WI38 (cell line): ENCODE data around the gene SCAND1.

Source experiments
- H3K4me3 ChIP-seq: 2 replicates; pipeline ENCODE4 v1.5.1; 2011; ENCODE audit warnings: low read depth, mild to moderate bottlenecking, control low read depth, low read length
- TF ChIP-seq, protein P1 (sequence below): IDR thresholded peaks from 2 replicates; pipeline ENCODE4 v1.5.1; 2012; ENCODE audit warnings: low read depth, mild to moderate bottlenecking, control low read depth, low read length

The SCAND1 gene

DNA sequence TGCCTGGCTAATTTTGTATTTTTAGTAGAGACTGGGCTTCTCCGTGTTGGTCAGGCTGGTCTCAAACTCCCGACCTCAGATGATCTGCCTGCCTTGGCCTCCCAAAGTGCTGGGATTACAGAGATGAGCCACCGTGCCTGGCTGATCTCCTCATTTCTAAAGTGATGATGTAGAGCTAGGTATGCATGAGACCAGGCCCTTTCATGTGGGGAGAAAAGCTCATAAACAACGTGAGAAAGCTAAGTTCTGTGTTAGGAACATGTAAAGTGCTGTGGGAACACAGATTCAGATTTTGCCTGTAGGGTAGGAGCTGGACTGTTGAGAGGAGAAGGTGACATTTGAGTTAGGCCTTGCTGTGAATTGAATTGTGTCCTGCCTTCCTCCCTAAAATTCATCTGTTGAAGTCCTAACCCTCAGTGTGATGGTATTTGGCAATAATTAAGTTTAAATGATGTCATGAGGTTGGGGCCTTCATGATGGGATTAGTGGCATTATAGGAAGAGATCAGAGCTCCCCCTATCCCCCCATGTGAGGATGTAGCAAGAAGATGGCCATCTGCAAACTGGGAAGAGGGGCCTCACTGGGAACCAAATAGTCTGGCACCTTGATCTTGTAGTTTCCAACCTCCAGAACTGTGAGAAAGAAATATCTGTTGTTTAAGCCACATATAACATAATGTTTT lies 49.2 kb downstream of the SCAND1 start:
- TF ChIP-seq, protein P1, sequence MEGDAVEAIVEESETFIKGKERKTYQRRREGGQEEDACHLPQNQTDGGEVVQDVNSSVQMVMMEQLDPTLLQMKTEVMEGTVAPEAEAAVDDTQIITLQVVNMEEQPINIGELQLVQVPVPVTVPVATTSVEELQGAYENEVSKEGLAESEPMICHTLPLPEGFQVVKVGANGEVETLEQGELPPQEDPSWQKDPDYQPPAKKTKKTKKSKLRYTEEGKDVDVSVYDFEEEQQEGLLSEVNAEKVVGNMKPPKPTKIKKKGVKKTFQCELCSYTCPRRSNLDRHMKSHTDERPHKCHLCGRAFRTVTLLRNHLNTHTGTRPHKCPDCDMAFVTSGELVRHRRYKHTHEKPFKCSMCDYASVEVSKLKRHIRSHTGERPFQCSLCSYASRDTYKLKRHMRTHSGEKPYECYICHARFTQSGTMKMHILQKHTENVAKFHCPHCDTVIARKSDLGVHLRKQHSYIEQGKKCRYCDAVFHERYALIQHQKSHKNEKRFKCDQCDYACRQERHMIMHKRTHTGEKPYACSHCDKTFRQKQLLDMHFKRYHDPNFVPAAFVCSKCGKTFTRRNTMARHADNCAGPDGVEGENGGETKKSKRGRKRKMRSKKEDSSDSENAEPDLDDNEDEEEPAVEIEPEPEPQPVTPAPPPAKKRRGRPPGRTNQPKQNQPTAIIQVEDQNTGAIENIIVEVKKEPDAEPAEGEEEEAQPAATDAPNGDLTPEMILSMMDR = no peak
- H3K4me3 ChIP-seq = no peak overlapping the region

DNA sequence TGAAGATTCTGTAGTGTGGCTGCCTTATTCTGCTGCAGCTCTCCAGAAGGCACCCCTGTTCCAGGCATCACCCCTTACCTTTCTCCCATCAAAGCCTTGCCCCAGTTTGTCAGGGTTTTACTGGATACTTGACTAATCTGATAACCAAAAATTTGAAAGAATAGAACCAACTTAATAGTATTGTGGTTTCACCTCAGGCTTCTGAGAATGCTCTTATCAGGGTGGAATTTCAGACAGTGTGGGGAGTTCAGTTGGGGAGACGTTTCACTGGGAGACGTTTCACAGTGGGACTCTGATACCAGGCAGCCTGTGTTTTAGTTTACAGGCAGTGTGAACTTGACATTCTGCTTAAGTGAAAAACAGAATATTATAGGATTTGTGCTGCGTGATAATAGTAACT lies 50.5 kb downstream of the SCAND1 start:
- TF ChIP-seq, protein P1 = no peak
- no peak overlapping the region for H3K4me3 ChIP-seq
